Measurements from ENCODE around the gene PCGF3.
"Not testable (repeated sequence)": the region's sequence is repeated elsewhere in the genome, so short reads cannot be mapped to it uniquely, and the experiment has no call there.

The PCGF3 gene

GRCh38 chr4:682490-683172 lies 23.0 kb upstream of the PCGF3 start:
- no peak for DNase-seq (ENCODE audit: low read depth in 1 of 2, low spot score in 1 of 2)

- no peak for DNase-seq (ENCODE audit: low read depth in 1 of 2, low spot score in 1 of 2)
Observed at GRCh38 chr4:683247-683897, 22.3 kb upstream of the PCGF3 start.

GRCh38 chr4:683982-684622 lies 21.5 kb upstream of the PCGF3 start:
- DNase-seq (ENCODE audit: low read depth in 1 of 2, low spot score in 1 of 2), result no peak

GRCh38 chr4:684623-685327 lies 20.9 kb upstream of the PCGF3 start:
- DNase-seq (ENCODE audit: low read depth in 1 of 2, low spot score in 1 of 2), result no peak

GRCh38 chr4:685679-686412 lies 19.8 kb upstream of the PCGF3 start:
- DNase-seq (ENCODE audit: low read depth in 1 of 2, low spot score in 1 of 2), result no peak

- DNase-seq (ENCODE audit: low read depth in 1 of 2, low spot score in 1 of 2), result no peak
Observed at GRCh38 chr4:686413-687040, 19.1 kb upstream of the PCGF3 start.

GRCh38 chr4:687048-687970 lies 18.3 kb upstream of the PCGF3 start:
- DNase-seq (ENCODE audit: low read depth in 1 of 2, low spot score in 1 of 2), result no peak

GRCh38 chr4:687971-688853 lies 17.4 kb upstream of the PCGF3 start:
- no peak for DNase-seq (ENCODE audit: low read depth in 1 of 2, low spot score in 1 of 2)

GRCh38 chr4:688854-689681 lies 16.6 kb upstream of the PCGF3 start, which contains the start of gene SLC49A3:
SLC49A3 (minus strand) TSS chr4:689151; CDS start chr4:689127, 24 bp downstream.
- DNase-seq (ENCODE audit: low read depth in 1 of 2, low spot score in 1 of 2), result no peak

- DNase-seq (ENCODE audit: low read depth in 1 of 2, low spot score in 1 of 2), result no peak
Observed at GRCh38 chr4:689723-690122, 15.9 kb upstream of the PCGF3 start.

GRCh38 chr4:692771-693554 lies 12.7 kb upstream of the PCGF3 start:
- no peak for DNase-seq (ENCODE audit: low read depth in 1 of 2, low spot score in 1 of 2)

- DNase-seq (ENCODE audit: low read depth in 1 of 2, low spot score in 1 of 2), result not testable (repeated sequence)
Observed at GRCh38 chr4:694341-694940, 11.2 kb upstream of the PCGF3 start.

- DNase-seq (ENCODE audit: low read depth in 1 of 2, low spot score in 1 of 2), result no peak
Observed at GRCh38 chr4:699816-700580, 5.6 kb upstream of the PCGF3 start.

- no peak for DNase-seq (ENCODE audit: low read depth in 1 of 2, low spot score in 1 of 2)
Observed at GRCh38 chr4:700587-701264, 4.9 kb upstream of the PCGF3 start.

GRCh38 chr4:702618-703048 lies 3.0 kb upstream of the PCGF3 start:
- DNase-seq (ENCODE audit: low read depth in 1 of 2, low spot score in 1 of 2), result no peak
